Suprapubic skin (tissue), 4 donors: Measurements from ENCODE around the gene EXTL1.

Experiments used
- CTCF ChIP-seq, 2 donors: fragments of 200-600 bp in 1 of 2; fragments of 450-650 bp in 1 of 2; sonication (generic) in 1 of 2; IDR thresholded peaks; one replicate each; pipeline ENCODE4 v1.5.1; 2016 to 2019; ENCODE audit warnings: antibody characterized with exemption in 2 of 2, mild to moderate bottlenecking in 1 of 2, moderate library complexity in 1 of 2
- EP300 ChIP-seq: sonication (generic); formaldehyde crosslinking; IDR thresholded peaks from one replicate; pipeline ENCODE4 v1.6.1; 2017; ENCODE audit warnings: antibody characterized with exemption
- POLR2A ChIP-seq, 2 donors: fragments of 450-650 bp; IDR thresholded peaks; one replicate each; pipeline ENCODE4 v1.6.1; 2017; ENCODE audit warnings: antibody characterized with exemption in 2 of 2, mild to moderate bottlenecking in 2 of 2, moderate library complexity in 2 of 2
- POLR2AphosphoS5 ChIP-seq, 3 donors: sonication (generic); formaldehyde crosslinking; IDR thresholded peaks; one replicate each; pipeline ENCODE4 v1.6.1; 2017; ENCODE audit warnings: antibody characterized with exemption in 3 of 3

- TF ChIP-seq CTCF (IDR thresholded peaks at IDR 0.05): no peak
- TF ChIP-seq EP300: no peak
- TF ChIP-seq POLR2AphosphoS5 (IDR thresholded peaks at IDR 0.05): no peak
- no peak for TF ChIP-seq POLR2A (IDR thresholded peaks at IDR 0.05)
These were observed 43.2 kb upstream of the EXTL1 start for GRCh38 chr1:25978403-25978802.
